ENCODE data around the gene HEY2. TPM values are rescaled to one million over a fixed set of nuclear protein-coding genes. Genes with fewer than 3 reads are reported as not detected.

HEY2 gene
- total RNA-seq, 1 experiment from 2014 or later, result not detected

GRCh38 chr6:125711013-125711675 is 38.3 kb upstream of the HEY2 start:
- H3K4me1 ChIP-seq (ENCODE audit: control insufficient read depth, insufficient read depth, low read length), result no peaks in the 10 kb centered on the region
- H3K27ac ChIP-seq (ENCODE audit: low read length), result no peak overlapping the region
- H3K36me3 ChIP-seq (ENCODE audit: control insufficient read depth, insufficient read depth, low read length), result no peaks in the 10 kb centered on the region
- CTCF ChIA-PET, result no interaction called here
- H3K4me3 ChIP-seq (ENCODE audit: low read depth in 2 of 2, low read length in 2 of 2), result no peak overlapping the region
- intact Hi-C loops (cut with micrococcal nuclease; ENCODE audit: unreplicated experiment), result no loop called here
- in situ Hi-C loops (cut with HindIII; ENCODE audit: low pct_unique_long_range_greater_than_20kb, low sequenced_read_pairs), result no loop called here
- DNase-seq (ENCODE audit: low read depth, low spot score) (no peak), ATAC-seq (no peak)
- no peak for TF ChIP-seq SIN3A (IDR thresholded peaks at IDR 0.05; ENCODE audit: borderline replicate concordance, insufficient read depth, low read depth, low read length)
- no peak for TF ChIP-seq REST (IDR thresholded peaks at IDR 0.05; ENCODE audit: insufficient read depth in 1 of 2, low read depth in 2 of 2, low read length in 1 of 2)
- no peak for TF ChIP-seq TCF7L2 (IDR thresholded peaks at IDR 0.05; ENCODE audit: low read depth, low read length)
- no peak for TF ChIP-seq CTCF (IDR thresholded peaks at IDR 0.05)
- no peak for TF ChIP-seq POLR2AphosphoS5 (IDR thresholded peaks at IDR 0.05; ENCODE audit: low read depth, low read length)
- no TSS peak for BruUV-seq (replicated peaks)
- H3K27me3 ChIP-seq (ENCODE audit: control insufficient read depth, insufficient read depth, low read length), result no peaks in the 10 kb centered on the region
- POLR2A ChIA-PET, result no interaction called here
- no peaks in the 10 kb centered on the region for H3K9me3 ChIP-seq (ENCODE audit: control insufficient read depth, insufficient read depth, low read depth, low read length)

- no TSS peak for BruUV-seq (replicated peaks)
- H3K36me3 ChIP-seq (ENCODE audit: control insufficient read depth, insufficient read depth, low read length), result no peaks in the 10 kb centered on the region
- CTCF ChIA-PET, result no interaction called here
- ATAC-seq (no peak), DNase-seq (ENCODE audit: low read depth, low spot score) (no peak)
- H3K4me3 ChIP-seq (ENCODE audit: low read depth in 2 of 2, low read length in 2 of 2), result no peak overlapping the region
- no peaks in the 10 kb centered on the region for H3K4me1 ChIP-seq (ENCODE audit: control insufficient read depth, insufficient read depth, low read length)
- intact Hi-C loops (cut with micrococcal nuclease; ENCODE audit: unreplicated experiment) (no loop called here), in situ Hi-C loops (cut with HindIII; ENCODE audit: low pct_unique_long_range_greater_than_20kb, low sequenced_read_pairs) (no loop called here)
- no peaks in the 10 kb centered on the region for H3K9me3 ChIP-seq (ENCODE audit: control insufficient read depth, insufficient read depth, low read depth, low read length)
- H3K27me3 ChIP-seq (ENCODE audit: control insufficient read depth, insufficient read depth, low read length), result no peaks in the 10 kb centered on the region
- TF ChIP-seq REST (IDR thresholded peaks at IDR 0.05; ENCODE audit: insufficient read depth in 1 of 2, low read depth in 2 of 2, low read length in 1 of 2), result no peak
- no peak for TF ChIP-seq POLR2AphosphoS5 (IDR thresholded peaks at IDR 0.05; ENCODE audit: low read depth, low read length)
- no peak for TF ChIP-seq SIN3A (IDR thresholded peaks at IDR 0.05; ENCODE audit: borderline replicate concordance, insufficient read depth, low read depth, low read length)
- no peak for TF ChIP-seq CTCF (IDR thresholded peaks at IDR 0.05)
- no peak for TF ChIP-seq TCF7L2 (IDR thresholded peaks at IDR 0.05; ENCODE audit: low read depth, low read length)
- H3K27ac ChIP-seq (ENCODE audit: low read length), result no peak overlapping the region
- POLR2A ChIA-PET, result no interaction called here
Measured at GRCh38 chr6:125714441-125715090, 34.9 kb upstream of the HEY2 start.
